ENCODE data around the gene TMEM63B. TPM values are rescaled to one million over a fixed set of nuclear protein-coding genes. Genes with fewer than 3 reads are reported as not detected.

Gene TMEM63B
- total and polyA plus RNA-seq, 9 of the 15 experiments (the other 6 are each of a cell fraction or from before 2014, with no cell fraction given): 0.14 to 39.4 (median 14.4) TPM

DNA sequence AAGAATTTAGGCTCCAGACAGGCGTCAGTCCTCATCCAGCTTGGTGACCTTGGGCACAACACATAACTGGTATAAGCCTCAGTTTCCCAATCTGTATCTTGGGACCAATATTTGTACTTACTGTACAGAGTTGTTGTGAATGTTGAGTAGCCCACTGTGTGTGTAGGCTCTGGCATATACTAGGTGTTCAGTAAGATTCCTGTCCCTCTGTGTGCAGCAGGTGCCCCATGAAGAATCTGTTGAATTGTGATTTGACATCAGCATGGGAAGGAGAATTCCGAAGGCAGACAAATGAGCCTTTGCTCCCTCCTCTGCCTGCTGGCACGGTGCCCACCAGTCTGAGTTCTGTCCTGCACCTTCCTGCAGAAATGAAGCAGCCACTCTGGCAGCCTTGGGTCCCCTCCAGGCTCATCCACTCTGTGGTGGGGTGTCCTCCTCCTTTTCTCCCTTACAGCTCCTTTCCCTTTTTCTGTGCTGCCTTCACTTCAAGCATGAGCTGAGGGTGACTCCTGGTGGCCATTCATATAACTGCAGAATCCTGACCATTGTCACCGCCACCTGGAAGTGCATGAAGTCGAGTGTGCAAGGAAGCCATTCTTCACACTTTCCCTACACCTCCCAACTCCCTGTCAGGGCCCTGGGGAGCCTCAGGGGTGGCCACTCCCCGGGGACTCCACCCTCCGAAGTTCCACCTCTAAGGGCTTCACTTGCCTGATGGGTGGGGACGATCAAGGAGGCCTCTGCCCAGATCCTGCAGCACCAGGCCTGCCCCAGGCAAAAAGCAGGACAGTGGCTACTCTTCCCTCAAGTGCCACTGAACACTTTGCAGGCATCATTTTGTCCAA is 48.3 kb upstream of the TMEM63B start (continued):
- TF ChIP-seq, protein P1, sequence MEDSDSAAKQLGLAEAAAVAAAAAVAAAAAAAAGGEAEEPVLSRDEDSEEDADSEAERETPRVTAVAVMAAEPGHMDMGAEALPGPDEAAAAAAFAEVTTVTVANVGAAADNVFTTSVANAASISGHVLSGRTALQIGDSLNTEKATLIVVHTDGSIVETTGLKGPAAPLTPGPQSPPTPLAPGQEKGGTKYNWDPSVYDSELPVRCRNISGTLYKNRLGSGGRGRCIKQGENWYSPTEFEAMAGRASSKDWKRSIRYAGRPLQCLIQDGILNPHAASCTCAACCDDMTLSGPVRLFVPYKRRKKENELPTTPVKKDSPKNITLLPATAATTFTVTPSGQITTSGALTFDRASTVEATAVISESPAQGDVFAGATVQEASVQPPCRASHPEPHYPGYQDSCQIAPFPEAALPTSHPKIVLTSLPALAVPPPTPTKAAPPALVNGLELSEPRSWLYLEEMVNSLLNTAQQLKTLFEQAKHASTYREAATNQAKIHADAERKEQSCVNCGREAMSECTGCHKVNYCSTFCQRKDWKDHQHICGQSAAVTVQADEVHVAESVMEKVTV (CRISPR knock-in tag; IDR thresholded peaks at IDR 0.05): peak; percentile 98
- TF ChIP-seq, protein P2, sequence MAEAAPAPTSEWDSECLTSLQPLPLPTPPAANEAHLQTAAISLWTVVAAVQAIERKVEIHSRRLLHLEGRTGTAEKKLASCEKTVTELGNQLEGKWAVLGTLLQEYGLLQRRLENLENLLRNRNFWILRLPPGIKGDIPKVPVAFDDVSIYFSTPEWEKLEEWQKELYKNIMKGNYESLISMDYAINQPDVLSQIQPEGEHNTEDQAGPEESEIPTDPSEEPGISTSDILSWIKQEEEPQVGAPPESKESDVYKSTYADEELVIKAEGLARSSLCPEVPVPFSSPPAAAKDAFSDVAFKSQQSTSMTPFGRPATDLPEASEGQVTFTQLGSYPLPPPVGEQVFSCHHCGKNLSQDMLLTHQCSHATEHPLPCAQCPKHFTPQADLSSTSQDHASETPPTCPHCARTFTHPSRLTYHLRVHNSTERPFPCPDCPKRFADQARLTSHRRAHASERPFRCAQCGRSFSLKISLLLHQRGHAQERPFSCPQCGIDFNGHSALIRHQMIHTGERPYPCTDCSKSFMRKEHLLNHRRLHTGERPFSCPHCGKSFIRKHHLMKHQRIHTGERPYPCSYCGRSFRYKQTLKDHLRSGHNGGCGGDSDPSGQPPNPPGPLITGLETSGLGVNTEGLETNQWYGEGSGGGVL (CRISPR knock-in tag; IDR thresholded peaks at IDR 0.05): no peak
- no peak for TF ChIP-seq ETS1 (conservative IDR thresholded peaks at IDR 0.05; ENCODE audit: control insufficient read depth, low read depth, low read length)
- TF ChIP-seq ARID3B (CRISPR knock-in tag; IDR thresholded peaks at IDR 0.05; ENCODE audit: borderline replicate concordance): 0 out of 2 replicates have a peak, but pooled peaks have one; percentile 60
- peak; percentile 22 for TF ChIP-seq CTBP1 (IDR thresholded peaks at IDR 0.05; ENCODE audit: borderline replicate concordance)
